Gastroesophageal sphincter (tissue), 4 donors: Measurements from ENCODE around the gene TRPM5. TPM values are rescaled to one million over a fixed set of nuclear protein-coding genes. Genes with fewer than 3 reads are reported as not detected.
A peak's percentile ranks its signal among the peaks of the same experiment; 100 is the strongest.

Source experiments
- ATAC-seq: fragments of 150-250 bp; one replicate; pipeline ENCODE4 v1.9.1; 2016; ENCODE audit warnings: mild to moderate bottlenecking, moderate library complexity
- H3K27ac ChIP-seq, 4 donors: fragments of 200-600 bp; sonication (generic) in 3 of 4; 1 replicate in 3 of 4; 2 replicates in 1 of 4; pipeline ENCODE4 v1.5.1; 2016 to 2019
- H3K27me3 ChIP-seq: fragments of 200-600 bp; sonication (generic); one replicate; pipeline ENCODE4 v1.5.1; 2019
- H3K36me3 ChIP-seq, 2 donors: fragments of 200-600 bp; sonication (generic); one replicate each; pipeline ENCODE4 v1.5.1; 2019; ENCODE audit warnings: control low read depth in 1 of 2
- H3K4me1 ChIP-seq, 3 donors: fragments of 200-600 bp; sonication (generic); 1 replicate in 2 of 3; 2 replicates in 1 of 3; pipeline ENCODE4 v1.5.1; 2016 to 2019; ENCODE audit warnings: control low read depth in 2 of 3
- H3K4me3 ChIP-seq, 2 donors: fragments of 200-600 bp; sonication (generic); one replicate each; pipeline ENCODE4 v1.5.1; 2019; ENCODE audit warnings: mild to moderate bottlenecking in 1 of 2, moderate library complexity in 1 of 2
- H3K9me3 ChIP-seq, 3 donors: fragments of 200-600 bp; sonication (generic); one replicate each; pipeline ENCODE4 v1.5.1; 2017 to 2019; ENCODE audit warnings: control low read depth in 2 of 3
- CTCF ChIP-seq, 4 experiments: fragments of 200-600 bp in 2 of 4; fragments of 450-650 bp in 2 of 4; sonication (generic) in 1 of 4; IDR thresholded peaks; one replicate each; pipeline ENCODE4 v1.5.1; 2017 to 2019; ENCODE audit warnings: antibody characterized with exemption in 4 of 4, mild to moderate bottlenecking in 2 of 4, moderate library complexity in 2 of 4
- EP300 ChIP-seq: sonication (generic); formaldehyde crosslinking; IDR thresholded peaks from one replicate; pipeline ENCODE4 v1.6.1; 2017; ENCODE audit warnings: antibody characterized with exemption, mild to moderate bottlenecking
- POLR2A ChIP-seq, 2 donors: fragments of 450-650 bp; IDR thresholded peaks; one replicate each; pipeline ENCODE4 v1.6.1; 2017; ENCODE audit warnings: antibody characterized with exemption in 2 of 2, mild to moderate bottlenecking in 2 of 2, moderate library complexity in 1 of 2
- POLR2AphosphoS5 ChIP-seq: sonication (generic); formaldehyde crosslinking; IDR thresholded peaks from one replicate; pipeline ENCODE4 v1.6.1; 2017; ENCODE audit warnings: antibody characterized with exemption
- WGBS, 2 donors: methylation state at CpG; one replicate each; pipeline ENCODE4 v1.1.5; 2018; ENCODE audit warnings: low coverage in 1 of 2; 5-methylcytosine and 5-hydroxymethylcytosine counted together
- total RNA-seq, 4 donors: library from RNA; depleted of rRNA; stranded (reverse); fragments of >200 nt; gene quantifications; one replicate each; pipeline ENCODE4 v1.1.0, GENCODE V29; 2016

The TRPM5 gene
- total RNA-seq, 4 donors from 2014 or later = not detected

- peak overlapping the region; percentile 86 to 92 for H3K4me3 ChIP-seq
- H3K36me3 ChIP-seq = peaks cover 0 to 51% of the 10 kb centered on the region in 2 donors
- H3K9me3 ChIP-seq = no peaks in the 10 kb centered on the region
- no peak for TF ChIP-seq POLR2A (IDR thresholded peaks at IDR 0.05)
- no peak for TF ChIP-seq EP300
- TF ChIP-seq CTCF (IDR thresholded peaks at IDR 0.05) = no peak
- TF ChIP-seq POLR2AphosphoS5 = no peak
- peaks cover 0 to 34% (median 24%) of the 10 kb centered on the region in 3 donors for H3K4me1 ChIP-seq
- WGBS, 2 donors = 67% methylated on average over 3 of the region's 12 CpGs; no CpG with 5 or more reads in 1 of the 2 donors
- no peak for ATAC-seq
- H3K27ac ChIP-seq = peak overlapping the region in 3 of 4 donors; percentile 92 to 98 (median 96)
- H3K27me3 ChIP-seq = no peaks in the 10 kb centered on the region
These were observed 42.8 kb downstream of the TRPM5 start for GRCh38 chr11:2401436-2401984.

- H3K27me3 ChIP-seq = no peaks in the 10 kb centered on the region
- H3K36me3 ChIP-seq = peaks cover 0 to 57% of the 10 kb centered on the region in 2 donors
- peak; percentile 2 for ATAC-seq
These were observed 43.4 kb downstream of the TRPM5 start for GRCh38 chr11:2400762-2401435.

GRCh38 chr11:2400069-2400761 is 44.1 kb downstream of the TRPM5 start, which contains the start of gene TSSC4:
Gene TSSC4, plus strand, starts transcription at chr11:2400750. Its CDS starts 1,884 bp downstream, at chr11:2402634.
- Histone ChIP-seq H3K27ac (peak within 1 kb of the TSS; percentile 96 to 99 (median 98)), H3K4me3 (peak within 1 kb of the TSS; percentile 86 to 92), H3K4me1 (peaks cover 0 to 38% (median 24%) of the 10 kb centered on the region in 3 donors), H3K27me3 (no peaks in the 10 kb centered on the region), H3K36me3 (peaks cover 0 to 64% of the 10 kb centered on the region in 2 donors), H3K9me3 (no peaks in the 10 kb centered on the region)
- no CpG with 5 or more reads among the region's 66 CpGs for WGBS, 2 donors
- ATAC-seq = peak; percentile 95
- peak; percentile 90 to 93 for TF ChIP-seq POLR2A (IDR thresholded peaks at IDR 0.05)
- TF ChIP-seq EP300 = peak; percentile 7
- peak in 3 of 4 experiments; percentile 73 to 95 (median 93) for TF ChIP-seq CTCF (IDR thresholded peaks at IDR 0.05)
- peak; percentile 98 for TF ChIP-seq POLR2AphosphoS5

More at GRCh38 chr11:2400762-2401435, 43.4 kb downstream of the TRPM5 start:
- no peaks in the 10 kb centered on the region for H3K9me3 ChIP-seq
- H3K27ac ChIP-seq = peak overlapping the region; percentile 82 to 98 (median 94)
- peak; percentile 44 to 47 for TF ChIP-seq POLR2A (IDR thresholded peaks at IDR 0.05)
- no peak for TF ChIP-seq CTCF (IDR thresholded peaks at IDR 0.05)
- no peak for TF ChIP-seq EP300
- TF ChIP-seq POLR2AphosphoS5 = no peak
- H3K4me3 ChIP-seq = peak overlapping the region; percentile 86 to 92
- 0% methylated on average over 8 of the region's 55 CpGs; no CpG with 5 or more reads in 1 of the 2 donors for WGBS, 2 donors
- H3K4me1 ChIP-seq = peaks cover 0 to 34% (median 24%) of the 10 kb centered on the region in 3 donors

GRCh38 chr11:2399488-2400068 is 44.7 kb downstream of the TRPM5 start:
- WGBS, 2 donors = 0% methylated on average over 1 of the region's 23 CpGs; no CpG with 5 or more reads in 1 of the 2 donors
- ATAC-seq = peak; percentile 2

More at GRCh38 chr11:2399488-2400068, 44.7 kb downstream of the TRPM5 start:
- Histone ChIP-seq H3K9me3 (no peaks in the 10 kb centered on the region), H3K27me3 (no peaks in the 10 kb centered on the region), H3K4me1 (peaks cover 0 to 44% (median 24%) of the 10 kb centered on the region in 3 donors), H3K4me3 (peak overlapping the region; percentile 44 to 92), H3K27ac (peak overlapping the region; percentile 96 to 99 (median 98)), H3K36me3 (peaks cover 0 to 70% of the 10 kb centered on the region in 2 donors)
- TF ChIP-seq EP300 = no peak
- no peak for TF ChIP-seq POLR2A (IDR thresholded peaks at IDR 0.05)
- no peak for TF ChIP-seq CTCF (IDR thresholded peaks at IDR 0.05)
- TF ChIP-seq POLR2AphosphoS5 = no peak
